GM23248 (cell line): ENCODE data around the gene SPACA7. TPM values are rescaled to one million over a fixed set of nuclear protein-coding genes. Genes with fewer than 3 reads are reported as not detected.

Experiments
- DNase-seq: peaks from one replicate; pipeline ENCODE4 v3.0.0-alpha.2; 2015
- H2AFZ ChIP-seq: fragments of 200-600 bp; sonication (generic); 2 replicates; pipeline ENCODE4 v1.6.1; 2016; ENCODE audit warnings: antibody characterized with exemption
- H3F3A ChIP-seq: fragments of 200-600 bp; sonication (generic); 2 replicates; pipeline ENCODE4 v1.6.1; 2016; ENCODE audit warnings: mild to moderate bottlenecking, antibody characterized with exemption, mixed run types; ENCODE audit not compliant: insufficient read depth
- H3K27ac ChIP-seq: fragments of 200-600 bp; sonication (generic); 2 replicates; pipeline ENCODE4 v1.5.1; 2016; ENCODE audit warnings: mild to moderate bottlenecking
- H3K27me3 ChIP-seq: fragments of 200-600 bp; sonication (generic); replicated peaks from 2 replicates; pipeline ENCODE4 v1.6.1; 2016; ENCODE audit warnings: mild to moderate bottlenecking; ENCODE audit not compliant: insufficient read depth
- H3K36me3 ChIP-seq: fragments of 200-600 bp; sonication (generic); 2 replicates; pipeline ENCODE4 v1.6.1; 2016; ENCODE audit warnings: low read depth, mild to moderate bottlenecking
- H3K4me1 ChIP-seq: fragments of 200-600 bp; sonication (generic); 2 replicates; pipeline ENCODE4 v1.6.1; 2016; ENCODE audit warnings: mild to moderate bottlenecking; ENCODE audit not compliant: insufficient read depth
- H3K4me2 ChIP-seq: fragments of 200-600 bp; sonication (generic); one replicate; pipeline ENCODE4 v1.6.1; 2016; ENCODE audit warnings: mild to moderate bottlenecking; ENCODE audit not compliant: unreplicated experiment
- H3K4me3 ChIP-seq: fragments of 200-600 bp; sonication (generic); 2 replicates; pipeline ENCODE4 v1.5.1; 2016; ENCODE audit warnings: mild to moderate bottlenecking
- H3K79me2 ChIP-seq: fragments of 200-600 bp; sonication (generic); 2 replicates; pipeline ENCODE4 v1.6.1; 2016; ENCODE audit warnings: mild to moderate bottlenecking; ENCODE audit not compliant: insufficient read depth
- H3K9ac ChIP-seq: fragments of 200-600 bp; sonication (generic); 2 replicates; pipeline ENCODE4 v1.6.1; 2016; ENCODE audit warnings: mild to moderate bottlenecking
- H3K9me2 ChIP-seq: fragments of 200-600 bp; sonication (generic); 2 replicates; pipeline ENCODE4 v1.6.1; 2016; ENCODE audit warnings: mixed run types, mild to moderate bottlenecking, moderate library complexity; ENCODE audit not compliant: insufficient read depth
- H3K9me3 ChIP-seq: fragments of 200-600 bp; sonication (generic); one replicate; pipeline ENCODE4 v1.6.1; 2017; ENCODE audit warnings: low read depth
- H4K20me1 ChIP-seq: fragments of 200-600 bp; sonication (generic); 2 replicates; pipeline ENCODE4 v1.6.0; 2016; ENCODE audit not compliant: insufficient read depth
- EZH2 ChIP-seq: fragments of 200-600 bp; sonication (generic); IDR thresholded peaks from 2 replicates; pipeline ENCODE4 v1.6.1; 2018; ENCODE audit warnings: antibody characterized with exemption, mild to moderate bottlenecking; ENCODE audit not compliant: insufficient read depth, poor library complexity, severe bottlenecking
- EZH2phosphoT487 ChIP-seq: fragments of 200-600 bp; sonication (generic); IDR thresholded peaks from 2 replicates; pipeline ENCODE4 v1.6.1; 2018; ENCODE audit warnings: antibody characterized with exemption, moderate library complexity, mild to moderate bottlenecking, low read depth; ENCODE audit not compliant: insufficient read depth
- WGBS, 2 experiments: methylation state at CpG; one replicate each; pipeline ENCODE4 v1.1.6; 2015 to 2017; ENCODE audit warnings: low lambda C conversion rate in 2 of 2, low coverage in 1 of 2; ENCODE audit errors: missing lambda C conversion rate in 2 of 2; 5-methylcytosine and 5-hydroxymethylcytosine counted together
- in situ Hi-C: fragments of 300-500 bp; cut with MboI; formaldehyde crosslinking; loops from 2 replicates; pipeline ENCODE4 v1.15.0; 2020
- polyA plus RNA-seq: library from polyadenylated mRNA; unstranded; fragments of >200 nt; fragmentation: Nextera tagmentation; extraction: Ambion mirVana; gene quantifications from 2 replicates; pipeline ENCODE4 v1.2.1, GENCODE V29; 2016
- total RNA-seq: library from RNA; depleted of rRNA; stranded (reverse); fragments of >200 nt; shearing (Covaris generic); gene quantifications from 2 replicates; pipeline ENCODE4 v1.2.3, GENCODE V29; 2014

The SPACA7 gene
- total and polyA plus RNA-seq, 2 experiments from 2014 or later, result not detected

GRCh38 chr13:112366907-112367646 is 9.1 kb upstream of the SPACA7 start:
- no peaks in the 10 kb centered on the region for H3K79me2 ChIP-seq
- TF ChIP-seq EZH2 (no peak), EZH2phosphoT487 (no peak)
- H3K9me2 ChIP-seq, result no peaks in the 10 kb centered on the region
- no peak overlapping the region for H3K4me3 ChIP-seq
- 26 to 41% methylated on average over 4 of the region's 4 CpGs for WGBS, 2 experiments
- no peaks in the 10 kb centered on the region for H3K4me1 ChIP-seq
- no peak overlapping the region for H3K4me2 ChIP-seq
- no peak for DNase-seq
- H3K36me3 ChIP-seq, result no peaks in the 10 kb centered on the region
- no peaks in the 10 kb centered on the region for H3F3A ChIP-seq
- no peaks in the 10 kb centered on the region for H3K27me3 ChIP-seq
- H3K27ac ChIP-seq, result no peak overlapping the region
- in situ Hi-C loops, result no loop called here
- no peak overlapping the region for H3K9ac ChIP-seq
- H3K9me3 ChIP-seq, result no peaks in the 10 kb centered on the region
- no peaks in the 10 kb centered on the region for H4K20me1 ChIP-seq
- H2AFZ ChIP-seq, result no peak overlapping the region

- Histone ChIP-seq H3K27ac (no peak overlapping the region), H3K9me3 (no peaks in the 10 kb centered on the region), H3K27me3 (no peaks in the 10 kb centered on the region), H3K4me1 (no peaks in the 10 kb centered on the region), H2AFZ (no peak overlapping the region), H3K4me2 (no peak overlapping the region), H3K9me2 (no peaks in the 10 kb centered on the region), H3K36me3 (no peaks in the 10 kb centered on the region), H3K4me3 (no peak overlapping the region), H4K20me1 (no peaks in the 10 kb centered on the region), H3F3A (no peaks in the 10 kb centered on the region), H3K79me2 (no peaks in the 10 kb centered on the region), H3K9ac (no peak overlapping the region)
- DNase-seq, result no peak
- TF ChIP-seq EZH2phosphoT487 (no peak), EZH2 (no peak)
- in situ Hi-C loops, result no loop called here
- 66 to 72% methylated on average over 8 of the region's 8 CpGs for WGBS, 2 experiments
These were observed 7.3 kb upstream of the SPACA7 start for GRCh38 chr13:112368883-112369282.

GRCh38 chr13:112370311-112370710 is 5.8 kb upstream of the SPACA7 start:
- no peaks in the 10 kb centered on the region for H3K9me3 ChIP-seq
- no peaks in the 10 kb centered on the region for H3K79me2 ChIP-seq
- TF ChIP-seq EZH2 (no peak), EZH2phosphoT487 (no peak)
- H3K36me3 ChIP-seq, result no peaks in the 10 kb centered on the region
- no peak overlapping the region for H3K9ac ChIP-seq
- no peak for DNase-seq
- no peak overlapping the region for H3K4me2 ChIP-seq
- in situ Hi-C loops, result no loop called here
- no peak overlapping the region for H3K4me3 ChIP-seq
- no peaks in the 10 kb centered on the region for H3K4me1 ChIP-seq
- no peaks in the 10 kb centered on the region for H3F3A ChIP-seq
- no peaks in the 10 kb centered on the region for H3K27me3 ChIP-seq
- no peaks in the 10 kb centered on the region for H3K9me2 ChIP-seq
- no peak overlapping the region for H2AFZ ChIP-seq
- H3K27ac ChIP-seq, result no peak overlapping the region
- no peaks in the 10 kb centered on the region for H4K20me1 ChIP-seq
- WGBS, 2 experiments, result 7 to 9% methylated on average over 3 of the region's 3 CpGs

- no peaks in the 10 kb centered on the region for H4K20me1 ChIP-seq
- WGBS, 2 experiments, result 22 to 32% methylated on average over 10 of the region's 10 CpGs
These were observed 1.9 kb upstream of the SPACA7 start for GRCh38 chr13:112374271-112374670.

More at GRCh38 chr13:112374271-112374670, 1.9 kb upstream of the SPACA7 start:
- no peaks in the 10 kb centered on the region for H3K9me3 ChIP-seq
- H3K4me3 ChIP-seq, result no peak overlapping the region
- H2AFZ ChIP-seq, result no peak overlapping the region
- H3K27ac ChIP-seq, result no peak overlapping the region
- in situ Hi-C loops, result no loop called here
- no peaks in the 10 kb centered on the region for H3K9me2 ChIP-seq
- TF ChIP-seq EZH2phosphoT487 (no peak), EZH2 (no peak)
- no peaks in the 10 kb centered on the region for H3K27me3 ChIP-seq
- H3K4me2 ChIP-seq, result no peak overlapping the region
- no peaks in the 10 kb centered on the region for H3K36me3 ChIP-seq
- no peak overlapping the region for H3K9ac ChIP-seq
- DNase-seq, result no peak
- H3K79me2 ChIP-seq, result no peaks in the 10 kb centered on the region
- no peaks in the 10 kb centered on the region for H3F3A ChIP-seq
- no peaks in the 10 kb centered on the region for H3K4me1 ChIP-seq
